HCT116 (cell line): ENCODE data around the gene EEF1A2. TPM values are rescaled to one million over a fixed set of nuclear protein-coding genes. Genes with fewer than 3 reads are reported as not detected.

Experiments used
- ATAC-seq: fragments of 200-7000 bp; cut with Tn5 transposase; 2 replicates; pipeline ENCODE4 v1.9.1; 2020; ENCODE audit warnings: mild to moderate bottlenecking, moderate library complexity
- BruUV-seq: library from RNA; stranded (reverse); fragments of 400-500 nt; replicated peaks from 2 replicates; lab custom pipeline; 2021; lab: Mats Ljungman, UMichigan
- CTCF ChIA-PET: fragments of 300-600 bp; sonication (Branson Sonifier 250); formaldehyde crosslinking; loops from one replicate; lab custom pipeline; 2021; ENCODE audit warnings: antibody characterized with exemption; lab: Charles Lee
- POLR2A ChIA-PET: fragments of 300-600, 350-600 bp; sonication (Branson Sonifier 250); formaldehyde crosslinking; loops from one replicate; lab custom pipeline; 2021; ENCODE audit warnings: antibody characterized with exemption; lab: Charles Lee
- RAD21 ChIA-PET, 2 experiments: fragments of 300-600 bp; sonication (Branson Sonifier 250); formaldehyde crosslinking; loops; one replicate each; lab custom pipeline; 2023; ENCODE audit warnings: low total read pairs in 2 of 2; ENCODE audit not compliant: uncharacterized antibody in 2 of 2, unreplicated experiment in 2 of 2, low non-redundant PET in 1 of 2; lab: Charles Lee
- DNase-seq: peaks from one replicate; pipeline ENCODE4 v3.0.0-alpha.2; 2010; ENCODE audit warnings: low read depth, low spot score
- H2AFZ ChIP-seq: fragments of 200-600 bp; shearing (Covaris generic), sonication (generic); 2 replicates; pipeline ENCODE4 v1.6.1; 2017; ENCODE audit warnings: low read depth, mixed run types, mixed read lengths, antibody characterized with exemption, low read length; ENCODE audit not compliant: poor library complexity, severe bottlenecking
- H3K27ac ChIP-seq: 2 replicates; pipeline ENCODE4 v1.5.1; 2012; ENCODE audit warnings: low read depth, low read length
- H3K27me3 ChIP-seq: fragments of 200-600 bp; sonication (generic); 2 replicates; pipeline ENCODE4 v1.6.1; 2016; ENCODE audit warnings: mixed run types, low read length, mixed read lengths; ENCODE audit not compliant: insufficient read depth
- H3K36me3 ChIP-seq, 2 experiments: fragments of 200-500 bp in 1 of 2; fragments of 200-600 bp in 1 of 2; sonication (Bioruptor generic) in 1 of 2; sonication (generic) in 1 of 2; 2 replicates each; pipeline versions ENCODE4 v1.5.1 to v1.6.1; 2014 to 2016; ENCODE audit warnings: low read length in 2 of 2, inconsistent platforms in 1 of 2, mixed read lengths in 1 of 2, mixed run types in 1 of 2; ENCODE audit not compliant: insufficient read depth in 2 of 2, control insufficient read depth in 1 of 2
- H3K4me1 ChIP-seq, 2 experiments: fragments of 200-600 bp in 1 of 2; sonication (generic) in 1 of 2; 2 replicates each; pipeline versions ENCODE4 v1.5.1 to v1.6.1; 2012 to 2017; ENCODE audit warnings: low read length in 2 of 2, inconsistent platforms in 1 of 2, mild to moderate bottlenecking in 1 of 2, mixed read lengths in 1 of 2, mixed run types in 1 of 2, moderate library complexity in 1 of 2; ENCODE audit not compliant: insufficient read depth in 2 of 2, control insufficient read depth in 1 of 2
- H3K4me2 ChIP-seq: fragments of 200-600 bp; sonication (generic); 2 replicates; pipeline ENCODE4 v1.6.1; 2017; ENCODE audit warnings: mixed run types, low read length, mixed read lengths
- H3K4me3 ChIP-seq, 2 experiments: fragments of 200-600 bp in 1 of 2; sonication (generic) in 1 of 2; replicated peaks in 1 of 2; 2 replicates each; pipeline ENCODE4 v1.5.1; 2011 to 2016; ENCODE audit warnings: low read length in 2 of 2, control low read depth in 1 of 2, low read depth in 1 of 2, mild to moderate bottlenecking in 1 of 2, mixed read lengths in 1 of 2, mixed run types in 1 of 2
- H3K79me2 ChIP-seq: fragments of 200-600 bp; sonication (generic); 2 replicates; pipeline ENCODE4 v1.6.1; 2017; ENCODE audit warnings: mild to moderate bottlenecking, mixed run types, low read length, moderate library complexity, mixed read lengths; ENCODE audit not compliant: insufficient read depth
- H3K9ac ChIP-seq: fragments of 200-600 bp; sonication (generic); 2 replicates; pipeline ENCODE4 v1.6.1; 2016; ENCODE audit warnings: low read length, mixed read lengths
- H3K9me2 ChIP-seq: fragments of 200-600 bp; sonication (generic), shearing (Covaris generic); 2 replicates; pipeline ENCODE4 v1.6.1; 2017; ENCODE audit warnings: mixed run types, mild to moderate bottlenecking, moderate library complexity; ENCODE audit not compliant: insufficient read depth
- H3K9me3 ChIP-seq, 2 experiments: fragments of 200-500 bp in 1 of 2; fragments of 200-600 bp in 1 of 2; sonication (Bioruptor generic) in 1 of 2; sonication (generic) in 1 of 2; 2 replicates each; pipeline ENCODE4 v1.6.1; 2014 to 2017; ENCODE audit warnings: low read length in 2 of 2, mixed read lengths in 2 of 2, inconsistent platforms in 1 of 2, low read depth in 1 of 2, mild to moderate bottlenecking in 1 of 2, mixed run types in 1 of 2, moderate library complexity in 1 of 2; ENCODE audit not compliant: control insufficient read depth in 1 of 2, insufficient read depth in 1 of 2
- H4K20me1 ChIP-seq: fragments of 200-600 bp; sonication (generic), shearing (Covaris generic); 2 replicates; pipeline ENCODE4 v1.6.1; 2017; ENCODE audit warnings: mixed run types, mild to moderate bottlenecking, moderate library complexity; ENCODE audit not compliant: insufficient read depth
- CBX3 ChIP-seq: IDR thresholded peaks from 2 replicates; pipeline ENCODE4 v1.6.1; 2012; ENCODE audit warnings: low read depth
- CEBPB ChIP-seq: IDR thresholded peaks from 2 replicates; pipeline ENCODE4 v1.6.1; 2012; ENCODE audit warnings: low read depth
- EGR1 ChIP-seq: IDR thresholded peaks from 2 replicates; pipeline ENCODE4 v1.6.1; 2012; ENCODE audit warnings: low read depth
- ELF1 ChIP-seq: IDR thresholded peaks from 2 replicates; pipeline ENCODE4 v1.6.1; 2012; ENCODE audit warnings: low read depth, borderline replicate concordance
- EZH2 ChIP-seq: fragments of 200-600 bp; sonication (generic); IDR thresholded peaks from 2 replicates; pipeline ENCODE4 v1.6.1; 2017; ENCODE audit warnings: antibody characterized with exemption, mixed run types
- EZH2phosphoT487 ChIP-seq: fragments of 200-600 bp; IDR thresholded peaks from 2 replicates; pipeline ENCODE4 v1.6.1; 2018; ENCODE audit warnings: antibody characterized with exemption, borderline replicate concordance
- FOSL1 ChIP-seq: IDR thresholded peaks from 2 replicates; pipeline ENCODE4 v1.6.1; 2012; ENCODE audit warnings: low read depth
- POLR2AphosphoS5 ChIP-seq: IDR thresholded peaks from 2 replicates; pipeline ENCODE4 v1.6.1; 2011; ENCODE audit warnings: mild to moderate bottlenecking, low read depth, low read length, moderate library complexity
- RAD21 ChIP-seq: IDR thresholded peaks from 2 replicates; pipeline ENCODE4 v1.6.1; 2012; ENCODE audit warnings: low read depth, mild to moderate bottlenecking
- SP1 ChIP-seq: IDR thresholded peaks from 2 replicates; pipeline ENCODE4 v1.6.1; 2012; ENCODE audit warnings: low read depth
- SRF ChIP-seq: IDR thresholded peaks from 2 replicates; pipeline ENCODE4 v1.6.1; 2012; ENCODE audit warnings: low read depth
- TCF7L2 ChIP-seq: IDR thresholded peaks from 2 replicates; pipeline ENCODE4 v1.7.0; 2011; ENCODE audit warnings: borderline replicate concordance, inconsistent platforms; ENCODE audit not compliant: insufficient read depth, insufficient read length; ENCODE audit errors: extremely low read depth
- YY1 ChIP-seq: IDR thresholded peaks from 2 replicates; pipeline ENCODE4 v1.6.1; 2011; ENCODE audit warnings: low read length, low read depth, moderate library complexity, mild to moderate bottlenecking; ENCODE audit not compliant: insufficient replicate concordance; ENCODE audit errors: extremely low read depth
- ZFX ChIP-seq: fragments of 450-650 bp; IDR thresholded peaks from 2 replicates; pipeline ENCODE4 v1.6.1; 2017
- ZNF274 ChIP-seq: fragments of 200-500 bp; sonication (Bioruptor generic); IDR thresholded peaks from 2 replicates; pipeline ENCODE4 v1.6.1; 2014; ENCODE audit warnings: mild to moderate bottlenecking, low read depth, low read length, inconsistent platforms
- intact Hi-C: fragments of 100-400 bp; cut with micrococcal nuclease; formaldehyde crosslinking; loops from 2 replicates; pipeline ENCODE4 v1.10.0; 2022
- total RNA-seq: library from RNA; stranded (reverse); gene quantifications from one replicate; pipeline ENCODE4 v1.2.1, GENCODE V29; 2021; ENCODE audit not compliant: unreplicated experiment
- TF ChIP-seq, protein P1 (sequence below), 3 experiments: fragments of 200-600 bp in 1 of 3; sonication (generic) in 1 of 3; IDR thresholded peaks in 2 of 3; conservative IDR thresholded peaks in 1 of 3; 2 replicates each; pipeline ENCODE4 v1.5.1; 2012 to 2017; ENCODE audit warnings: low read depth in 2 of 3, low read length in 2 of 3, antibody characterized with exemption in 1 of 3, borderline replicate concordance in 1 of 3, control low read depth in 1 of 3, mild to moderate bottlenecking in 1 of 3, mixed read lengths in 1 of 3, mixed run types in 1 of 3, moderate library complexity in 1 of 3; ENCODE audit not compliant: insufficient read depth in 1 of 3
- TF ChIP-seq, protein P2 (sequence below): IDR thresholded peaks from 2 replicates; pipeline ENCODE4 v1.6.1; 2012
- TF ChIP-seq, protein P3 (sequence below): IDR thresholded peaks from 2 replicates; pipeline ENCODE4 v1.6.1; 2011; ENCODE audit warnings: mild to moderate bottlenecking, low read length, moderate library complexity; ENCODE audit not compliant: insufficient replicate concordance; ENCODE audit errors: extremely low read depth

EEF1A2 gene
- total RNA-seq, 1 experiment from 2014 or later = 454 TPM

DNA sequence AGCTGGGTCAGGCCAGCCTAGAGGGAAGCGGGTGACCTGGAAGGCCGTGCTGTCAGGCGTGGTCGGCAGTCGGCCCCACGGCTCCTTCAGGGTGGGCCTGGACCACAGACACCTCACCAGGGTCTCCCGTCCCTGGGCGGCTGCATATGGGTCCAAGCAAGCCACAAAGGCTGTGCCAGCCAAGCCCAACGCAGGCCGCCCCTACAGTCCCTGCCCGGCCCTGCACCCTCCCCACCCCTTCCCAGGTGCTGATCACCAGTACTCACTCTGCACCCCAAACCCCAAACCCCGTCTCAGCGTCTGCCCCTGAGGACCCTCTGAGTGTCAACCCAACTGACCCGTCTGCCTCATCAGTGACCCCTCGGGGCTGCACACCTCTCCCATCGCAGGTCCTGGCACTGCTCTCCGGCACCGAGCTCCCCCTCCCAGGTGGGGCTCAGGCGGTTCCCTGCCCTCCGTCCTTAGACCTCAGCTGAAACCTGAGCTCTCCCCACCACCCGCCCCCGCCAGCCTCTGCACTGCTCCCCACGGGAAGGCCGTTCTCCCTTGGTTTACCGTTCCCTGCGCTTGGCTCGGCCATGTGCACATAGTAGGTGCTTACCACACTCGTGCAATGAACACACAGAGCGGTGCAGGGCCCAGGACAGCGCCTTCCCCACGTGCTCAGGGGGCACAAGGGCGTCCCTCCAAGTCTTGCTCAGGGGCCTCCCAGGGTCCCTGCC is 20.2 kb upstream of the EEF1A2 start (continued):
- TF ChIP-seq FOSL1 (no peak), TCF7L2 (no peak), ZFX (no peak), SRF (no peak), POLR2AphosphoS5 (no peak), ZNF274 (no peak), CBX3 (no peak), EGR1 (no peak)

DNA sequence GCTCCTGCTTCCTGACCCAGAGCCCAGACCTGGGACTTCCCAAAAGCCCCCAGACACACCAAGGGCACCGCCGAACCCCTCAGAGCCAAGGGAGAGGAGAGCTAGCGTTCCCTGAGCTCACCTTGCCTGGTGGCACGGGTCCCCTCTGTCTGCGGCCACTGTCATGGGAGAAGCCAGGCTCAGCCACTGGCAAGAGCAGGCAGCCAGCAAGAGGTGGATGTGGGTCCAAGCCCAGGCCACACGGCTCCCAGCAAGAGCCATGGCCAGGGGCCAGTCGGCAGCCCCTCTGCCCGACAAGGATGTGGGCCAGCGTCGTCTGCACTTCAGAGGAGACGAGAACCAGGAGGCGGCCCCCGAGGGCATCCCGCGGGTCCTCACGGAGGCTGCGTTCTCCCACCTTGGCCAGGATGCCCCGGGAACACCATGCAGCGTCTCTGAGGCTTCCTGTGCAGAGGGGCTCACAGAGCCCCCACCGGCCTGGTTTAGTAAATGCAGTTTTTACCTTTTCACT is 19.5 kb upstream of the EEF1A2 start:
- Histone ChIP-seq H3K4me2 (no peak overlapping the region), H3K27me3 (no peaks in the 10 kb centered on the region), H3K36me3 (peaks cover 6 to 21% of the 10 kb centered on the region in 2 experiments), H2AFZ (no peak overlapping the region), H3K9me3 (peaks cover 5% of the 10 kb centered on the region in 2 experiments; a peak in 2 of 4 replicates), H3K9ac (no peak overlapping the region), H3K4me1 (peaks cover 5 to 28% of the 10 kb centered on the region in 2 experiments; a peak in 3 of 4 replicates), H3K27ac (no peak overlapping the region), H3K79me2 (peaks cover 21% of the 10 kb centered on the region), H4K20me1 (no peaks in the 10 kb centered on the region), H3K4me3 (no peak overlapping the region), H3K9me2 (no peaks in the 10 kb centered on the region)
- POLR2A ChIA-PET = no interaction called here
- CTCF ChIA-PET = interaction anchor here (1.1 kb wide), 1 partner anchor 296 kb away, joined by 3 read pairs; no protein-coding TSS in a partner anchor
- RAD21 ChIA-PET = no interaction called here
- no peak for DNase-seq
- BruUV-seq = no TSS peak
- intact Hi-C loops = no loop called here
- ATAC-seq = no peak
- TF ChIP-seq YY1 (no peak), RAD21 (no peak), EZH2phosphoT487 (no peak), EGR1 (no peak), EZH2 (no peak), TCF7L2 (no peak), ELF1 (no peak), SRF (no peak), CEBPB (no peak), ZFX (no peak), SP1 (no peak)
- TF ChIP-seq, protein P1, sequence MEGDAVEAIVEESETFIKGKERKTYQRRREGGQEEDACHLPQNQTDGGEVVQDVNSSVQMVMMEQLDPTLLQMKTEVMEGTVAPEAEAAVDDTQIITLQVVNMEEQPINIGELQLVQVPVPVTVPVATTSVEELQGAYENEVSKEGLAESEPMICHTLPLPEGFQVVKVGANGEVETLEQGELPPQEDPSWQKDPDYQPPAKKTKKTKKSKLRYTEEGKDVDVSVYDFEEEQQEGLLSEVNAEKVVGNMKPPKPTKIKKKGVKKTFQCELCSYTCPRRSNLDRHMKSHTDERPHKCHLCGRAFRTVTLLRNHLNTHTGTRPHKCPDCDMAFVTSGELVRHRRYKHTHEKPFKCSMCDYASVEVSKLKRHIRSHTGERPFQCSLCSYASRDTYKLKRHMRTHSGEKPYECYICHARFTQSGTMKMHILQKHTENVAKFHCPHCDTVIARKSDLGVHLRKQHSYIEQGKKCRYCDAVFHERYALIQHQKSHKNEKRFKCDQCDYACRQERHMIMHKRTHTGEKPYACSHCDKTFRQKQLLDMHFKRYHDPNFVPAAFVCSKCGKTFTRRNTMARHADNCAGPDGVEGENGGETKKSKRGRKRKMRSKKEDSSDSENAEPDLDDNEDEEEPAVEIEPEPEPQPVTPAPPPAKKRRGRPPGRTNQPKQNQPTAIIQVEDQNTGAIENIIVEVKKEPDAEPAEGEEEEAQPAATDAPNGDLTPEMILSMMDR (IDR thresholded peaks at IDR 0.05 in 2 of 3, conservative IDR thresholded peaks at IDR 0.05 in 1 of 3; ENCODE audit: borderline replicate concordance in 1 of 3, insufficient read depth in 1 of 3, low read depth in 2 of 3, low read length in 2 of 3) = no peak
- TF ChIP-seq, protein P2, sequence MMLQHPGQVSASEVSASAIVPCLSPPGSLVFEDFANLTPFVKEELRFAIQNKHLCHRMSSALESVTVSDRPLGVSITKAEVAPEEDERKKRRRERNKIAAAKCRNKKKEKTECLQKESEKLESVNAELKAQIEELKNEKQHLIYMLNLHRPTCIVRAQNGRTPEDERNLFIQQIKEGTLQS = no peak
- TF ChIP-seq, protein P3, sequence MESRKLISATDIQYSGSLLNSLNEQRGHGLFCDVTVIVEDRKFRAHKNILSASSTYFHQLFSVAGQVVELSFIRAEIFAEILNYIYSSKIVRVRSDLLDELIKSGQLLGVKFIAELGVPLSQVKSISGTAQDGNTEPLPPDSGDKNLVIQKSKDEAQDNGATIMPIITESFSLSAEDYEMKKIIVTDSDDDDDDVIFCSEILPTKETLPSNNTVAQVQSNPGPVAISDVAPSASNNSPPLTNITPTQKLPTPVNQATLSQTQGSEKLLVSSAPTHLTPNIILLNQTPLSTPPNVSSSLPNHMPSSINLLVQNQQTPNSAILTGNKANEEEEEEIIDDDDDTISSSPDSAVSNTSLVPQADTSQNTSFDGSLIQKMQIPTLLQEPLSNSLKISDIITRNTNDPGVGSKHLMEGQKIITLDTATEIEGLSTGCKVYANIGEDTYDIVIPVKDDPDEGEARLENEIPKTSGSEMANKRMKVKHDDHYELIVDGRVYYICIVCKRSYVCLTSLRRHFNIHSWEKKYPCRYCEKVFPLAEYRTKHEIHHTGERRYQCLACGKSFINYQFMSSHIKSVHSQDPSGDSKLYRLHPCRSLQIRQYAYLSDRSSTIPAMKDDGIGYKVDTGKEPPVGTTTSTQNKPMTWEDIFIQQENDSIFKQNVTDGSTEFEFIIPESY = no peak
